IPS-18a (cell line): ENCODE measurements around the gene CROT.

Experiments
- H3K27ac ChIP-seq: one replicate; pipeline ENCODE4 v1.5.1; 2013; ENCODE audit warnings: low read length
- H3K27me3 ChIP-seq: one replicate; pipeline ENCODE4 v1.6.1; 2013; ENCODE audit warnings: mild to moderate bottlenecking, low read length; ENCODE audit not compliant: control insufficient read depth, insufficient read depth
- H3K36me3 ChIP-seq: one replicate; pipeline ENCODE4 v1.6.1; 2013; ENCODE audit warnings: low read depth, low read length; ENCODE audit not compliant: control insufficient read depth
- H3K4me1 ChIP-seq: one replicate; pipeline ENCODE4 v1.6.1; 2013; ENCODE audit warnings: low read depth, low read length; ENCODE audit not compliant: control insufficient read depth
- H3K4me3 ChIP-seq: one replicate; pipeline ENCODE4 v1.5.1; 2013; ENCODE audit warnings: low read length
- H3K9ac ChIP-seq: one replicate; pipeline ENCODE4 v1.6.1; 2013; ENCODE audit warnings: mild to moderate bottlenecking, low read length, moderate library complexity
- H3K9me3 ChIP-seq: one replicate; pipeline ENCODE4 v1.6.1; 2013; ENCODE audit warnings: low read depth, low read length; ENCODE audit not compliant: control insufficient read depth

The CROT gene

DNA sequence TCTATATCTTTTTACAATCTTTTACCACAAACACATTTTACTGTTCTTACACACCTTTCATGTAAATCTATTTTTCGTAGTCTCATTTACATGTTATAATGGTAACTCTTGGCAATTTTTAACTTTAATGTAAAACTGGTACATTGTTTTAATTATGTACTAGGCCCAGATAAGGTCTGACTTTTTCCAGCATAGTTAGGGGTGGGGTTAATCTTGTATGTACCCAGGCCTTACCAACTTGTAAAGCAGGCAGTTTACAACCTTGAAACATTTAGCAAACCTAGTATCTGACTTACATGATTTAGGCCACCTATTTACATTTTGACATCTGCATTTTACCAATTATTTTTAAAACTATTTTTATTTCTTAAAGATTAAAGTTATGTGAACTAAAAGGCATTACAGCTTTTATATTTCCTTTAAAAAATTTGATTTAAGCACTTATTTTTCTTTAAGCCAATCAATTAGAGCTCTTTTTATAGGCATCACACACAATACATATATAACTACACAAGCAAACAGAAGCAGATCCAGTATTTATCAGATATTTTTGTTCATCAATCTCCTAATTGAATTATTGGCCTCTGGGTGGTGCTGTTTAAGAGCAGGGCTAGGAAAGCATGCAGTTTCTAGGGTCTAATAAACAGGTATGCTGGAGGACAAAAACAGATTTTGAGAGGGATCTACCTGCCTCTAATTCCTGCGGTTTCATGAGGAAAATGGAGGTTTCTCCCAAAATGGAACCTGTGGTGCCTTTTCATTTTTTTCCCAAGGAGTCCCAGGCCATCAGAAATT is 19.7 kb upstream of the CROT start:
- no peak overlapping the region for H3K9ac ChIP-seq
- H3K27me3 ChIP-seq, result no peaks in the 10 kb centered on the region
- H3K4me3 ChIP-seq, result no peak overlapping the region
- H3K9me3 ChIP-seq, result peaks cover 45% of the 10 kb centered on the region
- H3K36me3 ChIP-seq, result no peaks in the 10 kb centered on the region
- H3K4me1 ChIP-seq, result no peaks in the 10 kb centered on the region
- H3K27ac ChIP-seq, result no peak overlapping the region

DNA sequence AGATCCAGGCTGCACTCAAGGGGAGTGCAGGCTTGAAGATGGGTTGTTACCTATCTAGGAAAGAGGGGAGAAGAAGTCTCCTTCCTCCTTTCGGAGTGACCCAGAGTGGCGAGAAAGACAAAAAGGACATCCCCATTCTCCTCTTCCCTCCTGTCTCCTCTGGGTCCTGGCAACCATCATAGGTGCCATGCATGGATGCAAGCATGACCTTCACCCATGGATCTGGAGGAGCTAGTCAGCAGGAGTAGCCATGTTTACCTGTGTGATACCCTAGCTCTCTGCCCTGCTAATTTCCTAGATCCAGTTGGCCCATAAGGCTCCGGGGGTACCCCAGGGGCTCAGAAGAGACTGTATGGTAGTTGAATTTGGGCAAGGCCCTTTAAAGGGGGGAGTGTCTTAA is 17.2 kb upstream of the CROT start:
- Histone ChIP-seq H3K9ac (no peak overlapping the region), H3K27me3 (no peaks in the 10 kb centered on the region), H3K27ac (no peak overlapping the region), H3K4me3 (no peak overlapping the region), H3K4me1 (no peaks in the 10 kb centered on the region), H3K9me3 (peaks cover 37% of the 10 kb centered on the region), H3K36me3 (no peaks in the 10 kb centered on the region)

DNA sequence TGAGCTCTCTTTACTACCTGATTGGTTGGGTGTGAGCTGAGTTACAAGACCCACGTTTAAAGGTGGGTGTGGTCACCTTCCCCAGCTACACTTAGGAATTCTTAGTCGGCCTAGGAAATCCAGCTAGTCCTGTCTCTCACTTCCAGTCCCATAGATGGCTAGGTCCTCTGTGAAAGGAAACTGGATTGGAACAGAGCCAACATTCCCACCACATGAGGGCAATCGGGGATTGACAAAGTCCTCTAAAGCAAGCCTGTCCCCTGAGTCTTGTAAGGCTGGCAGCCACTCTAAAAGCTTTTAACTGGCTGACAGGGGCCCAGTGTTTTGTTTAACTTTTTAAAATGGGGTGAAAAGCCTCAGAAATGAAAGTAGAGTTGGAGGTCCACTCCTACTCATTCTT is 15.1 kb upstream of the CROT start:
- Histone ChIP-seq H3K4me3 (no peak overlapping the region), H3K9ac (no peak overlapping the region), H3K27me3 (no peaks in the 10 kb centered on the region), H3K27ac (no peak overlapping the region), H3K36me3 (no peaks in the 10 kb centered on the region), H3K9me3 (peaks cover 35% of the 10 kb centered on the region), H3K4me1 (no peaks in the 10 kb centered on the region)

DNA sequence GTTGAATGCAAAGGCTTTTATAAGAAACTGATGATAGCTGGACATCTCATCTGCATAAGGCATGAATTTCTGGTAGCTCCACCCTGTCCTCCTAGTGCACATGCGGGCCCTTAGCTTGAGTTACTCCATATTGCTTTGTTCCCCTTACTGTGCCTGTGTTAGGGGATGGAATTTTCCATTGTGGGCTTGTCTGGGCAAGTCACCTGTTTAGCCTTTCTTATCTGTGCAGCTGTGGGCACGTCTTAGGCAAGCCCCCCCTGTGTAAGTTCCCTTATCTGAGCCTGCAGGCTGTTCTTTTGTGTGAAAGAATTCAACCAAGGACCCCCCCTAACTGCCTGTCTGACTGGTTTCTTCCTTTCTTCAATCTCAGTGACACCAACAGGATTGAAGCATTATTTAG is 14.5 kb upstream of the CROT start:
- Histone ChIP-seq H3K4me1 (no peaks in the 10 kb centered on the region), H3K27me3 (no peaks in the 10 kb centered on the region), H3K4me3 (no peak overlapping the region), H3K9me3 (peaks cover 35% of the 10 kb centered on the region), H3K9ac (no peak overlapping the region), H3K27ac (no peak overlapping the region), H3K36me3 (no peaks in the 10 kb centered on the region)

DNA sequence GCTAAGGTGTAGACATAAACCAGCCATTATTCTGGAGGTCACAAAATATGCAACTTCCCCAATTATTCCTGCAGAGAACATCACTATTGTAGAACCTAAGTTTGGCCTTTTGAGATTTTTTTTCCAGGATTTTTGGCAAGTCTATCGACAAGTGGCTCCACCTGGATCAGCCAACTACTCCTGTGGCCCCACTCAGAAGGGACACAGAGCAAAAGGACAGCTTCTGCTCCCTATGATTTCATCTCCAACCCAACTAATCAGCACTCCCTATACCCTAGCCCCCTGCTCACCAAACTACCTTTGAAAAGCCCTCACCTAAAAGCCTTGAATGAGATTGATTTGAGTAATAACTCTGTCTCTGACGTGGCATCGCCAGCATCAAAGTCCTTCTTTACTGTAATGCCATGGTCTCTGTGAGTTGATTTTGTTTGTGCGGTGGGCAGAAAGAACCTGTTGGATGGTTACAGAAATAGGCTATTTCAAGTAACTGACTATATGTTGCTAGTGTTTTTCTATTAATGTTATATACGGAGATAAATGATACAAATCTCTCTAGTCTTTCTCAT is 13.7 kb upstream of the CROT start:
- Histone ChIP-seq H3K36me3 (no peaks in the 10 kb centered on the region), H3K9ac (no peak overlapping the region), H3K9me3 (peaks cover 27% of the 10 kb centered on the region), H3K27ac (no peak overlapping the region), H3K4me3 (no peak overlapping the region), H3K27me3 (no peaks in the 10 kb centered on the region), H3K4me1 (no peaks in the 10 kb centered on the region)

DNA sequence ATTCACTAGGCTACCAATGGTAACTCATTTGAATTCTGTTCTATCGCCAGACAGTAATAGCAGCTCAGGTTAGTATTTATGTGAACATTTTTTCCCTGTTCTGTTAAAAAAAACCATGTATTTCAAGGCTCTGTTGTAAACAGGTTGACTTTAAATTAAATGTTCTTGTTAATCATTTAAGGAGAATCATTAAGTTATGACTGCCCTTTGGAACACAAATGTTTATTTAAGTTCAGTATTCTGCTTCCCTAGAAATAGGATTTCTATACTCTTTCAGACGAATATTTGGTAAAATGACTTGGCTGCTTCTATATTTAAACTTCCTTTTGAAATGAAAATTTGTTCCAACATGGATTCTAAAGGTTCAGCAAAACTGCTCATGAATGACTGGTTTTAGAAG is 13.1 kb upstream of the CROT start:
- Histone ChIP-seq H3K4me3 (no peak overlapping the region), H3K9me3 (peaks cover 22% of the 10 kb centered on the region), H3K27me3 (no peaks in the 10 kb centered on the region), H3K9ac (no peak overlapping the region), H3K27ac (no peak overlapping the region), H3K4me1 (no peaks in the 10 kb centered on the region), H3K36me3 (no peaks in the 10 kb centered on the region)

DNA sequence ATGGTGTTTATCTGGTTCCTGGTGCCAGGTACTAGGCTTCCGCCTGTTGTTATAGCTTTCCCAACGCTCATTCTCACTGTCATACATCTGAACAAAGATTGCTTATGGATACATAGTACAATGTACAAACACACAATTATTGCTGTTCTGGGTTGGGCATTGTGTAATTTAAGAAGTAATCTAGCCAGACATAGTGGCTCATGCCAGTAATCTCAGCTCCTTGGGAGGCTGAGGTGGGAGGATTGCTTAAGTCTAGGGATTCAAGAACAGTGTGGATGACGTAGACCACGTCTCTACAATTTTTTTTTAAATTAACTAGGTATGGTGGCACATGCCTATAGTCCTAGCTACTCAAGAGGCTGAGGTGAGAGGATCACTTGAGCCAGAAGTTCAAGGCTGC is 9.3 kb upstream of the CROT start:
- Histone ChIP-seq H3K27me3 (no peaks in the 10 kb centered on the region), H3K9ac (no peak overlapping the region), H3K4me1 (no peaks in the 10 kb centered on the region), H3K36me3 (no peaks in the 10 kb centered on the region), H3K9me3 (no peaks in the 10 kb centered on the region), H3K27ac (no peak overlapping the region), H3K4me3 (no peak overlapping the region)

DNA sequence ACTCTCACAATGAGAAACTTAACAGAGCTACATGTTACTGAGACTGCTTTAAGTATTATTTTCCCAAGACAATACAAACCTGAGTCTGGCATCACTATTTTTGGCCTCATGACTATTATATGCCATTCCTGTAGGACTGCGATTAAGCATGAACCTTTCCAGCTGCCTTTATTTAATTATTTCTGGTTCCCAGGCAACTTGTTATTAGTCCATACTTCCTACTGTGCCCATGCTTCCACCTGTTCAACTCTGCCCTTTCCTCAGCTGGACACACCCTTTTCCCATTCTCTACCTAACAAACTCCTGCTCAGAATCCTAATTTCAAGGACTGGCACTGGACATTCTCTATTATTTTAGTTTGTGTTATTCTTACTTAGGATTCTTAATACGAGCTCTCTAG is 8.1 kb upstream of the CROT start:
- Histone ChIP-seq H3K4me3 (no peak overlapping the region), H3K27me3 (no peaks in the 10 kb centered on the region), H3K27ac (no peak overlapping the region), H3K9me3 (no peaks in the 10 kb centered on the region), H3K4me1 (peaks cover under 1% of the 10 kb centered on the region), H3K9ac (no peak overlapping the region), H3K36me3 (no peaks in the 10 kb centered on the region)

DNA sequence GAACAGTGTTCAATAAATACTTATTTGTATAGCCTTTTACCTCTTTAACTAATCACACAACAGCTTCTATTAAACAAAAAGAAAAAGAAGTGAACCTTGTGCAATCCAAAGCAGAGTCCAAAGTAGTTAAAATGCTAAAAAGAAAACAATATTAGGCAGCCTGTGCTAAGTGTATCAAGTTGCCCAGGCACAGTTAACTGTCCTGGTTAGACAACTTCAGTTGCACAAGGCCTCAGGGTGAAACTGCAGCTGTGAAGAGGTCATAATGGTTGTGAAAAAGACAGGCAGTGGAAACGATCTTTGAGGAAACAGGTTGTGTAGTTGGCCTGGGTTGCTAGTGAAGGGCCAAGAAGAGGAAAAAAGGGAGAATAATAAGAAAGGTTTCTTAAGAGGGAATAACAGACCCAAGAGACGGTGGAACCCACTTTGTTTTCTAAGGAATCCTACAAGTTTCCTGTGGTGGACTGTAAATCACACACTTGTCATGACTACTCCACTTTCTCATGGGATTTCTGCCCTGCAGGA is 6.0 kb upstream of the CROT start:
- H3K36me3 ChIP-seq, result no peaks in the 10 kb centered on the region
- H3K9me3 ChIP-seq, result no peaks in the 10 kb centered on the region
- no peak overlapping the region for H3K4me3 ChIP-seq
- peaks cover 6% of the 10 kb centered on the region for H3K4me1 ChIP-seq
- no peaks in the 10 kb centered on the region for H3K27me3 ChIP-seq
- H3K27ac ChIP-seq, result no peak overlapping the region
- H3K9ac ChIP-seq, result no peak overlapping the region

DNA sequence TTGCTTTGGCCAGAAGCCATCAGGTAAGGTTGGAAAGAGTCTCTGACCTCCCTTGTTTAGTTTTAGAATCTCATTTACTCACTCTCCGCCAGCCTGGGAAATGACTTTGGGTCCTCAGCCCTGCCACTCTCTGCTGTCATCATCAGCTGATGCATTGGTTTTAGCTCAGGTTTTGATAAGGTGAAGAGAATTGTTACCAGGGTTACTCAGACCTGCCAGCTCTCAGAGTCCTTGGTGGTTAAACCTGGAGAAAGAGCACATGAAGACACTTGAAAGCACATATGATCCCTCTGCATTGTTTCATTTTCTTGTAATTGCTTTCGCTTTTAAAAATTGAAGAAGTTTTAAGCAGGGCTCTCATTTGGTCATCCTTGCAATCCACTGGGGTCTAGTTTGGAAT is 4.0 kb upstream of the CROT start:
- peaks cover 7% of the 10 kb centered on the region for H3K27me3 ChIP-seq
- no peak overlapping the region for H3K9ac ChIP-seq
- H3K27ac ChIP-seq, result no peak overlapping the region
- no peaks in the 10 kb centered on the region for H3K36me3 ChIP-seq
- peaks cover 6% of the 10 kb centered on the region for H3K4me1 ChIP-seq
- H3K9me3 ChIP-seq, result no peaks in the 10 kb centered on the region
- H3K4me3 ChIP-seq, result no peak overlapping the region

DNA sequence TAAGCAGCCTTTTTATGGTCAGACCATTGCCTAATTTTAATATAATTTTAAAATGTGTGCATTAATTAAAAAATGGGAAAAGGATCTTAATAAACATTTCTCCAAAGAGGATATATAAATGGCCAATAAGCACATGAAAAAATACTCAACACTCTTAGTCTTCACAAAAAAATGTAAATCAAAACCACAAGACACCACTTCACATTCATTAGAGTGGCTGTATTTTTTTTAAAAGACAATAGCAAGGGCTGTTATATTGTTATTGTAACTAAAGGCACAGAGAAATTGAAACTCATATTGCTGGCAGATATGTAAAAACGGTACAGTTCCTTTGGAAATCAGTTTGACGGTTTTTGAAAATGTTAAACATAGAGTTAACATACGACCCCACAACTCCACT is 3.2 kb upstream of the CROT start:
- Histone ChIP-seq H3K9me3 (no peaks in the 10 kb centered on the region), H3K27me3 (peaks cover 9% of the 10 kb centered on the region), H3K4me3 (no peak overlapping the region), H3K4me1 (peaks cover 6% of the 10 kb centered on the region), H3K36me3 (no peaks in the 10 kb centered on the region), H3K27ac (no peak overlapping the region), H3K9ac (no peak overlapping the region)

DNA sequence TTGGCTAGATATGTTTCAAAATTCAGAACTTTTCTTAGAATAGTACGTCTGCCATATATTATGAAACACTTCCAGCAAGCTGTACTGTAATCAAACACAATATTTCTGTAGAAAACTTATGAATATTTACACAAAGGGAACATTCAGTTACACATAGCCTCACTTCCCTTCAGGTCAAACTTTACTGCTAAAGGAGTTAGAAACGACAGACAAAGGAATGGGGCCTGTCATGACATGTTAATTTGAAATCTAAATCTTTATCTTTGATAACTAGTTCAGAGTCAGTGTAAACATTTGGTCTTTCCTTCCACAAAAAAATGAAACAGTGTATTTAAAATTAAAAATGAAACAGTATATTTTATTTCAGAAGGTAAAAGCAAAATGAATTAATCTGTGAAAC is 1.0 kb upstream of the CROT start:
- Histone ChIP-seq H3K27ac (no peak overlapping the region), H3K4me3 (peak overlapping the region; percentile 72)

More for the DNA sequence above, 1.0 kb upstream of the CROT start:
- H3K9me3 ChIP-seq, result peaks cover under 1% of the 10 kb centered on the region
- peaks cover 3% of the 10 kb centered on the region for H3K36me3 ChIP-seq
- peaks cover 6% of the 10 kb centered on the region for H3K4me1 ChIP-seq
- H3K27me3 ChIP-seq, result peaks cover 9% of the 10 kb centered on the region
- H3K9ac ChIP-seq, result peak overlapping the region; percentile 3
